LoVo (cell line): Measurements from ENCODE around the gene SPOCD1.

Source experiments
- DNase-seq: peaks from one replicate; pipeline ENCODE4 v3.0.0-alpha.2; 2016; ENCODE audit warnings: low spot score

SPOCD1 gene

DNA sequence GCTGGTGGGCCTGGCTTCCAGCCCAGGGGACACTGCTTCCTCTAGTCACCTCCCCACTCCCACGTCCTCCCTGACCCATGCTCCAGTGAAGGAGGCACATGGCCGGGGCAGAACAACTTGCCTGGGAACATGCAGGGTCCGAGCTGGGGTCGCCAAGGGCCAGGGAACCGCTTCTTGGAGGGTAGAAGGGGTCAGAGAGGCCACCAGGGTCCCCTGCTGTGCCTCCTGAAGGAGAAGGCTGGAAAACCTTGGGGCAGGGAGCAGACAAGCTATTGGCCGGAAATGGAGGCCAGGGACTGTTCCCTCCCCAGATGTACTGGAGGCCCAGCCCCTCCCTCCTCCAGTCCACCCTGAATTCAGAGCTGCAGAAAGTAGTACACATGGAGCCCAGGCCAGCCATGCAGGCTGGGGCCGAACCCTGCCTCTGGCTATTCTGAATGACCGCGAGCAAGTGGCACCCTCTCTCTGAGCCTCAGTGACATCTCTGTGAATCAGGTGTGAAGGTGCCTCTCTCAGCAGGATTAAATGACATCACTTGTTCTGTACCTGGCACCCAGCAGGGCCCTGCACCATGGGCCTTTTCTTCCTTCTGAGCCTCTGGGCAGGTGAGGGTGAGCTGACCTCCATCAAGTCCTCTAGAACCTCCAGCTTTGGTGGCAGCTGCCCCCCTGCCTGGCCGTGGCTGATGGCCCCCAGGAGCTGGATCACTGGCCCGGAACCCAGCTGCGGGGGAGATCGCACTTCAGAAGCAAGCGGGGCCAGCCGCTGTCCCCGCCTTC, 15.7 kb downstream of the SPOCD1 start:
- no peak for DNase-seq

DNA sequence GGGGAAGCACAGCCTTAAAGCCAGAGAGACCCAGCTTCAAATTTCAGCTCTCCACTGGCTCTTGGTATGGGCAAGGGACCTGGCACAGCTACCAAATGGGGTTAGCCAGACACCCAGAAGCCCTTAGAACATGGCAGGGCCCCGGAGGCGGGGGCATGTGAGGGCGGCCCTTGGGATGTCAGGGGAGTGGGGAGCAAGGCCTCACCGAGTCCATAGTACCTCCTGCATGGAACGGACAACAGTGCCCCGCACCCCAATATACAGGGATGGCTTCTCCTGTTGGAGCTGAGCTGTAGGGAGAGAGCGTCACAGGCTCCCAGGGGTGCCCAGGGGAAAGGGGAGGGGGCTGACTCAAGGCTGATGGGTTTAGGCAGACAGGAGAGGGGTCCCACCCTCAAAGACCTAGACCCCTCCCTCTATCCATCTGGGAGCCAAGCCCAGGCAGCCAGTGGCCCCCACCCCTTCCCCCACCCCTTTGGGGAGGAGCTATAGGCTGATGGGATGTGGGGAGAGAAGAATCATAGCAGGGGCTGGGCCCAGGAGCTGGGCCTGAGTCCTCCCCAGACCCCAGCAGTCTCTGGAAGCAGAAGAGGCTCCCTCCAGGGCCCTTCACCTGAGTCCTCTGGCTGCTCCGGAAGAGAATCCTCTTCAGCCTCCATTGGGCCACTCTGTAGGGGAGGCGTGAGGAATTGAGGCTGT, 16.5 kb downstream of the SPOCD1 start:
- no peak for DNase-seq

DNA sequence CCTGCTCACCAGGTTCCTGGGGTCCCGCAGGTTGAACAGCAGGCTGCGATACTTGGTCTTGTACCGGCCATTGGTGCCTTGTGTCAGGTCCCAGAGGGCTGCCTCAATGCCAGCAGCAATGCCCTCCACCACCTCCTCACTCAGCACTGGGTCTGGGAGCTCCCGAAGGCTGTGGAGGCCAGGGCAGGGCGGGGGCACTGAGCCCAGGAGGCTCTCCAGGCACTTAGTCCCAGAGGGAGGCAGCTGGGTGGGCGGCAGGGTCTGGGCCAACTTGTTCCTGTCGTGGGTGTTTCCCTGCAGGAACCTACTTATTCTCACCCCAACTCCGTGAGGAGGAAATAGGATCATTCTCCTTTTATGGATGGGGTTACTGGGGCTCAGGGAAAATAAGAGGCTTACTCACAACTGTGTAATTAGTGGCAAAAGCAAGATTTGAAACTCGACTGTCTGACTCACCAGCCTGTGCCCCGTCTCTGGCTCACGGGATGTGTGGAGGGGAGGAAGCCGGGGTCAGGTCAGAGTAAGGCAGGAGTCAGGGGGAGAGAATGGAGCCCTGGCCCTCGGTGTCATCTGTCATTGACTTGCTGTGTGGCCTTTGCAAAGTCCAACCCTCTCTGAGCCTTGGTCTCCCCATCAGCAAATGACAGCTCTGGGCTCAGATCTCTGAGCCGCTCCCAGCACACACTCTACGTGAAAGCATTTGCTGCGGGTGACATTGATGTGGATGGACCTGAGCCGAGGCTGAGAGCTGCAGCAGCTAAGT, 17.2 kb downstream of the SPOCD1 start:
- DNase-seq = peak; percentile 12

DNA sequence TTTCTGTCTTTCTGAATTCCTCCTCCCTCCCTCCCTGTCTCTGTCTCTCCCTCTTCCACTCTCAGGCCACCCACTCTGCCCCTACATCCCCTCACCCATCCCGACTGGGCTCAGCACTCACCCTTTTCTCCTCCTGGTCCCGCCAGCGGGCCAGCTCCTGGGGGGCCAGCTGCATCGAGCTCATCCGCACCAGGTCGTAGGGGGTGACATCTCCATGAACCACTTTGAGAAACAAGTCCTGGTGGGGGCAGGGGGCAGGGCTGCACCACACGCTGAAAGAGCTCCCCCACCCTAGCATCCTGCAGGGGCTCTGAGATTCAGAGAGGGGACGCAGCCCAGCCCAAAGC, 17.8 kb downstream of the SPOCD1 start:
- no peak for DNase-seq

DNA sequence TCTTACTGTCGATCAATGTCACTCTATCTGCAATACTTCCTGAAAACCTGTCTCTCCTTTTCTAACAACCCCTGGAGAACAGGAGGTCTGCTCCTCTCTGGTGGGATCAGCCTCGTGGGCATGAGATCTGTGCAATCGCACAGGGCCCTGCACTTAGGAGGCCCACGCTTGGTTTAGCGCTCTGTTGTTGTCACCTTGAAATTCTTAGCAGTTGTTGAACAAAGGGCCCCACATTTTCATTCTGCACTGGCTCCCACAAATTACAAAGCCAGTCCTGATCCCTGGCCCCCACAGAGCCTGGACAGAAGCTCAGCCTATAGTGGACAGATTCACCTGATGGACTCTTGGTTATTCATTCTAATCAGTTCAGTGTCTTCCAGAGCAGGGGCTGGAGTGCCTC, 18.6 kb downstream of the SPOCD1 start:
- DNase-seq = no peak

GRCh38 chr1:31796707-31797106, 19.1 kb downstream of the SPOCD1 start:
- DNase-seq = no peak

GRCh38 chr1:31795801-31796621, 19.8 kb downstream of the SPOCD1 start:
- DNase-seq = peak; percentile 25

DNA sequence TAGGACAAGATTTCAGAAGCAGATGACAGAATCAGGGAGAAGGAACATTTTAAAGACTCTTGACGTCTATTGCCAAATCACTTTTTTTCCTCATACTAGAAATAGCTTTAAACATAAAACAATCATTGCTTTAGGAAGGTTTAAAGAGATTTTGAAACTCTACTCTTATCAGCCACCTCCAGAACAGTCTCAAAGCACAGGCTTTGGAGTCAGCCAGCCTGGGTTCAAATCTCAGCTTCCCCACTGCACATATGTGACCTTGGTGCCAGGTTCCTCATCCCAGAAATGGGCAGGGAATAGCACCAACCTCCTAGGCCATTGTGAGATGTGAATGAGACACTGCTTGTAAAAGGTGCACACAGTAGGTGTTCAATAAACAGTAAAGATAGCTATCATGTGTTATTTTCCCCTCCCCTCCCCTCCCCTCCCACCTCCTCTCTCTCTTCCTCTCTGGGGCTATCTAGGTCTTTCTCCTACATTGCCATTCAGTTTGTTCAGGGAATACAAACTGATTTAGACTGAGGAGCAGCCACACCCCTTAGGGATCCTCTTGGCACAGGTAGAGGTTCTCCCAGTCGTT, 20.6 kb downstream of the SPOCD1 start:
- no peak for DNase-seq

DNA sequence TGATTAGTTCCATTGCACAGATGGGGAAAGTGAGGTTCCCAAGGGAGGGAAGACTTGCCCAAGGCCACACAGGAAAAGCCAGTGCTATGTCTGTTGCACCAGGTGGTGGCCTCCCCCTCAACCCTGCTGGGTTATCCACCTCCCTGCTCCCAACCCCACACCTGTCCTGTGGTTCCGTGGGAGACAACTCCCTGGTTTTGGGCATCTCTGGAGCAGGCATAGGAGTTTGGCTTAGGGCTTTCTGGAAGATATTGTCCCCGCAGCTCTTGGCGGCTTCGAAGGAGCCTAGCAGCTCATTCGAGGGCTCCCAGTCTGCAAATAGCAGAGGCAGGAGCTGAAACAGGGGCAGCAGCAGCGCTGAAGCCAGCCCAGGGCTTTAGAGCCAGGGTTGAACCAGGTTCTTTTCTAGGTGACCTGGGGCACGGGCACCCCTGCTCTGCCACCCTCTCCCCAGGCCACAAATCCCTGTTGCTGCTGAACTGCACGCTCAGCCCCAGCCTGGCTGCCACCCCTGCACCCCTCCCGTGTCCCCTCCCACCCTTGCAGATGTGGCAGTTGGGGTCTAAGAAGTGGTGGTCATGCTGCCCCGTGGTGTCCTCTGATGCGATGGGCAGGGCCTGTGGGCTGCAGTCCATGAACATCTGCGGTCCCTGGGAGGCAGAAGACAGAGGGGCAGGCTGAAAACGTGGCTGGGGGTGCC, 22.1 kb downstream of the SPOCD1 start:
- DNase-seq = no peak

DNA sequence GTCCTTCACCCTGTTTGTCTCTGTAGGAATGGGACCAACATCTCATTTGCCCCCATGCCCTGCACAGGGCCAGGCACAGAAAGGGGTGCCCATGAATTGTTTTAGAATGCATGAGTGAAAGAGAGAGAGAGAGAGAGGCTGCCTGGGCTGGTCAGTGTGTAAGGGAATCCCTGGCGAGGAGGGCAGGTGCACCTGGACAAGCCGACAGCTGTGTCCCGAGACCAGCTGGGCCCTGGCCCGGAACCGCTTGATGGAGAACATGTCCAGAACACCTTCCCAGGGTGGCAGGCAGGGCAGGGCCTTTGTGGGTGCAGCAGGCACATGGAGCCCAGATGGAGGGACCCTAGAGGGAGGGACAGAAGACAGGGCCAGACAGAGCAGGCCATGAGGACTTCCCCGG, 22.7 kb downstream of the SPOCD1 start:
- DNase-seq = no peak

GRCh38 chr1:31792541-31792940, 23.3 kb downstream of the SPOCD1 start:
- no peak for DNase-seq

GRCh38 chr1:31792116-31792515, 23.7 kb downstream of the SPOCD1 start:
- no peak for DNase-seq

- no peak for DNase-seq
These were observed 24.5 kb downstream of the SPOCD1 start for GRCh38 chr1:31791131-31791858.

DNA sequence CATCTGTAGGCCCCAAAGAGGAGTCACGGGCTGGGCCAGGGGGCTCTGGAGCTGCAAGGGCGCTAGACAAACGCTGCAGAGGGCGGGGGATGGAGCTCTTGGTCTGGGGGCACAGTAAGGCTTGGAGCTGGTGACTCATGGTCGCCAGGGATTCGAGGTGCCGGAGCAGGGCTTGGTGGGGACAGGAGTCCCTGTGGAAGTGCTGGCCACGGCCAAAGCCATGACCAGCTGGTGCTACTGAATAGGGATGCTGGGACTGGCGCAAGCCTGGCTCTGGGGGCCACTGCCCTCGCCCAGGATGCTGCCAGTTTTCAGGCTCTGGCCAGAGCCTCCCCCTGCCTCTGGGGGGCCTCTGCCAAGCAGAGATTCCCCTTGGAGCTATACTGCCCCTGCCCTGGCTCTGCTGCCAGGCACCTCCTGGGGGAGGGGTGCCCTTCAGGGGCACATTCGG, 25.2 kb downstream of the SPOCD1 start:
- no peak for DNase-seq

GRCh38 chr1:31790140-31790539, 25.7 kb downstream of the SPOCD1 start:
- DNase-seq = no peak

GRCh38 chr1:31789259-31790065, 26.4 kb downstream of the SPOCD1 start:
- DNase-seq = peak; percentile 87

GRCh38 chr1:31788825-31789256, 27.0 kb downstream of the SPOCD1 start:
- DNase-seq = no peak

- peak; percentile 95 for DNase-seq
These were observed 27.5 kb downstream of the SPOCD1 start for GRCh38 chr1:31788138-31788824.

GRCh38 chr1:31787786-31788137, 28.1 kb downstream of the SPOCD1 start:
- DNase-seq = no peak
